Measurements from ENCODE around the gene FSCN2. TPM values are rescaled to one million over a fixed set of nuclear protein-coding genes. Genes with fewer than 3 reads are reported as not detected.

The FSCN2 gene
- total RNA-seq, 1 experiment from 2014 or later: 1.6 TPM

GRCh38 chr17:81580481-81580880 lies 52.3 kb downstream of the FSCN2 start:
- TF ChIP-seq CTCF (conservative IDR thresholded peaks at IDR 0.05): no peak
- H2BK5ac ChIP-seq (ENCODE audit: insufficient read length, low read length): no peak overlapping the region
- Mint-ChIP-seq H3K9me3 (no peaks in the 10 kb centered on the region), H3K27me3 (ENCODE audit: low read depth) (peaks cover 3% of the 10 kb centered on the region), H3K4me3 (peak overlapping the region in 1 of 2 experiments; percentile 44; a peak in 2 of 5 replicates), H3K4me1 (no peaks in the 10 kb centered on the region), H3K36me3 (ENCODE audit: insufficient read depth in 1 of 3, low read depth in 3 of 3) (peaks cover 25 to 82% (median 79%) of the 10 kb centered on the region in 3 experiments), H3K27ac (peak overlapping the region; percentile 46 to 81 (median 53); a peak in 5 of 7 replicates)
- no peak overlapping the region for H2BK120ac ChIP-seq (ENCODE audit: low read depth, low read length, poor library complexity, severe bottlenecking)
- no peak overlapping the region for H2BK12ac ChIP-seq (ENCODE audit: insufficient read length, low read depth, low read length)
- H2AFZ ChIP-seq (ENCODE audit: low read length): no peak overlapping the region
- no peaks in the 10 kb centered on the region for H3K23me2 ChIP-seq (ENCODE audit: insufficient read length, low read depth, low read length, poor library complexity, severe bottlenecking)
- no peak overlapping the region for H2BK20ac ChIP-seq (ENCODE audit: low read depth, low read length, poor library complexity, severe bottlenecking)
- H3K9me3 ChIP-seq (ENCODE audit: control insufficient read depth, low read depth, low read length): no peaks in the 10 kb centered on the region
- H3K4me1 ChIP-seq (ENCODE audit: insufficient read depth, low read length): no peaks in the 10 kb centered on the region
- H3K23ac ChIP-seq (ENCODE audit: insufficient read length, low read depth, low read length): no peak overlapping the region
- H4K5ac ChIP-seq (ENCODE audit: insufficient read length, low read depth, low read length): no peak overlapping the region
- no peak overlapping the region for H2BK15ac ChIP-seq (ENCODE audit: low read depth, low read length)
- H3K56ac ChIP-seq (ENCODE audit: insufficient read length, low read depth, low read length): no peak overlapping the region
- H2AK5ac ChIP-seq (ENCODE audit: insufficient read length, low read length): no peak overlapping the region
- no peak overlapping the region for H3K9ac ChIP-seq (ENCODE audit: extremely low read depth, insufficient read length, low read length)
- H3K4ac ChIP-seq (ENCODE audit: low read depth, low read length): no peak overlapping the region
- H3K27ac ChIP-seq (ENCODE audit: insufficient read length, low read depth, low read length): no peak overlapping the region
- no peak overlapping the region for H4K91ac ChIP-seq (ENCODE audit: insufficient read length, low read depth, low read length)
- no CpG with 5 or more reads among the region's 6 CpGs for WGBS (ENCODE audit: extremely low coverage, insufficient read length, low lambda C conversion rate)
- H3K27me3 ChIP-seq (ENCODE audit: insufficient read depth, low read length): no peaks in the 10 kb centered on the region
- no peak overlapping the region for H4K8ac ChIP-seq (replicated peaks; ENCODE audit: insufficient read length, low read depth, low read length)
- H3K4me2 ChIP-seq (ENCODE audit: insufficient read depth, insufficient read length, low read length): no peak overlapping the region
- no peak for DNase-seq
- H3K79me2 ChIP-seq (ENCODE audit: insufficient read depth, low read length): no peaks in the 10 kb centered on the region
- H3T11ph ChIP-seq (ENCODE audit: low read length): no peak overlapping the region
- peaks cover 2% of the 10 kb centered on the region for H4K20me1 ChIP-seq (ENCODE audit: control insufficient read depth, insufficient read depth, insufficient read length)
- no peak overlapping the region for H3K18ac ChIP-seq (ENCODE audit: insufficient read length, low read depth, low read length)
- H3K14ac ChIP-seq (ENCODE audit: insufficient read depth, low read length): no peak overlapping the region
- H3K79me1 ChIP-seq (ENCODE audit: insufficient read depth, low read depth, low read length, poor library complexity, severe bottlenecking): no peaks in the 10 kb centered on the region
